HepG2 (cell line): ENCODE measurements around the gene S100A4.
"Not testable (repeated sequence)": the region's sequence is repeated elsewhere in the genome, so short reads cannot be mapped to it uniquely, and the experiment has no call there.

ENCODE experiments used
- KDM5A ChIP-seq: fragments of 200-600 bp; sonication (generic); IDR thresholded peaks from 2 replicates; pipeline ENCODE4 v1.7.0; 2018; ENCODE audit warnings: antibody characterized with exemption, mild to moderate bottlenecking, low read length, borderline replicate concordance
- PHF8 ChIP-seq: sonication (generic); formaldehyde crosslinking; IDR thresholded peaks from 2 replicates; pipeline ENCODE4 v1.5.0; 2020; ENCODE audit warnings: missing genetic modification reagents
- RAD21 ChIP-seq: fragments of 450-650 bp; formaldehyde crosslinking; IDR thresholded peaks from 2 replicates; pipeline ENCODE4 v1.5.0; 2020; ENCODE audit warnings: mild to moderate bottlenecking
- RNF2 ChIP-seq: fragments of 450-650 bp; conservative IDR thresholded peaks from 2 replicates; pipeline ENCODE4 v1.6.1; 2016; ENCODE audit warnings: low read depth
- SPEN ChIP-seq: sonication (generic); formaldehyde crosslinking; IDR thresholded peaks from 2 replicates; pipeline ENCODE4 v1.5.1; 2020; ENCODE audit warnings: low read depth, mild to moderate bottlenecking, missing genetic modification reagents
- ZNF205 ChIP-seq: IDR thresholded peaks from 2 replicates; pipeline ENCODE4 v1.6.1; 2018; ENCODE audit warnings: missing biosample characterization, missing genetic modification reagents

- TF ChIP-seq RAD21; KDM5A; SPEN (CRISPR knock-in tag); ZNF205 (CRISPR knock-in tag); RNF2; PHF8 (CRISPR knock-in tag): not testable (repeated sequence)
These were observed 29.9 kb upstream of the S100A4 start for GRCh38 chr1:153575497-153575896.
